ENCODE data around the gene SLC33A1. TPM values are rescaled to one million over a fixed set of nuclear protein-coding genes. Genes with fewer than 3 reads are reported as not detected.

The SLC33A1 gene
- total and polyA plus RNA-seq, 2 of the 13 experiments (the other 11 are each of a cell fraction or from before 2014, with no cell fraction given), result 20.0 to 32.1 TPM

DNA sequence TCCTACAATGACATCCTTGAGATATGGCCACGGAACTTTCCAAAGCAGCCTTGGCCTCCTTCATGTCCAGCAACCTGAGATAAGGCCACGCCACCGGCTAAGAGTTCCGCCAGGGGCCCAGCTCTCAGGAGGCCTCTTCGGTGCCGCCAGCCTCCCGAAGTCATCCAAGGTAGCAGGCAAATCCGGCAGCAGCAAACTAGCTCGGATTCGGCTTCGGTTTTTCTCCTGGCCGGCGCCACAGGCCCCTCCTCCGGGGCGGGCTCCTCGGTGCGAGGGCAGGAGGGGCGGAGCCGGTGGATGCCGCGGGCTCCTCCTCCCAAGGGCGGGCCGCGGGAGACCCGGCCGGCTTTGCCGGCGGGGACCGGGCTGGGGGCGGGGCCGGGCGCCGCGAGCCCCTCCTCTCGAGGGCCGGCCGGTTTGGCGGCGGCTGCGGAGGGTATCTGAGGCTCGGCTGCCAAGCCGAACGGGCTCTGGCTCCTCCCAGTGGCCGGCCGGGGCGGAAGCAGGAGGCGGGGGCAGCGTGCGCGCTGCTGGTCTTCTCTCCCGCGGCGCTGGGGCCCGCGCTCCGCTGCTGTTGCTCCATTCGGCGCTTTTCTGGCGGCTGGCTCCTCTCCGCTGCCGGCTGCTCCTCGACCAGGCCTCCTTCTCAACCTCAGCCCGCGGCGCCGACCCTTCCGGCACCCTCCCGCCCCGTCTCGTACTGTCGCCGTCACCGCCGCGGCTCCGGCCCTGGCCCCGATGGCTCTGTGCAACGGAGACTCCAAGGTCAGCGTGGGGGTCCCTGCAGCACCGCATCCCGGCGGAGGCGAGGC is 16.1 kb upstream of the SLC33A1 start, which contains the start of gene GMPS (continued):
- TF ChIP-seq, protein P1, sequence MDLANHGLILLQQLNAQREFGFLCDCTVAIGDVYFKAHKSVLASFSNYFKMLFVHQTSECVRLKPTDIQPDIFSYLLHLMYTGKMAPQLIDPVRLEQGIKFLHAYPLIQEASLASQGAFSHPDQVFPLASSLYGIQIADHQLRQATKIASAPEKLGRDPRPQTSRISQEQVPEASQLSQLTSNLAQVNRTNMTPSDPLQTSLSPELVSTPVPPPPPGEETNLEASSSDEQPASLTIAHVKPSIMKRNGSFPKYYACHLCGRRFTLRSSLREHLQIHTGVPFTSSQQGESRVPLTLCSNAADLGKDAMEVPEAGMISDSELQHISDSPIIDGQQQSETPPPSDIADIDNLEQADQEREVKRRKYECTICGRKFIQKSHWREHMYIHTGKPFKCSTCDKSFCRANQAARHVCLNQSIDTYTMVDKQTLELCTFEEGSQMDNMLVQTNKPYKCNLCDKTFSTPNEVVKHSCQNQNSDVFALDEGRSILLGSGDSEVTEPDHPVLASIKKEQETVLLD (CRISPR knock-in tag; IDR thresholded peaks at IDR 0.05; ENCODE audit: low read depth), result no peak; the same call in none of the 2 replicates
- TF ChIP-seq ZFP36 (IDR thresholded peaks at IDR 0.05; ENCODE audit: borderline replicate concordance, low read depth, low read length, partially characterized antibody) (no peak), ZNF432 (CRISPR knock-in tag; IDR thresholded peaks at IDR 0.05; ENCODE audit: borderline replicate concordance) (no peak), ZFP90 (CRISPR knock-in tag; IDR thresholded peaks at IDR 0.05; ENCODE audit: borderline replicate concordance) (no peak), ZNF329 (CRISPR knock-in tag; IDR thresholded peaks at IDR 0.05; ENCODE audit: low read depth) (no peak), RBM39 (IDR thresholded peaks at IDR 0.05; ENCODE audit: low read depth, low read length, poor library complexity, severe bottlenecking) (peak; percentile 21), KDM1A (CRISPR knock-in tag; IDR thresholded peaks at IDR 0.05) (no peak), CC2D1A (CRISPR knock-in tag; IDR thresholded peaks at IDR 0.05) (no peak), CBX5 (CRISPR knock-in tag; IDR thresholded peaks at IDR 0.05; ENCODE audit: borderline replicate concordance) (no peak)
- TF ChIP-seq, protein P2, sequence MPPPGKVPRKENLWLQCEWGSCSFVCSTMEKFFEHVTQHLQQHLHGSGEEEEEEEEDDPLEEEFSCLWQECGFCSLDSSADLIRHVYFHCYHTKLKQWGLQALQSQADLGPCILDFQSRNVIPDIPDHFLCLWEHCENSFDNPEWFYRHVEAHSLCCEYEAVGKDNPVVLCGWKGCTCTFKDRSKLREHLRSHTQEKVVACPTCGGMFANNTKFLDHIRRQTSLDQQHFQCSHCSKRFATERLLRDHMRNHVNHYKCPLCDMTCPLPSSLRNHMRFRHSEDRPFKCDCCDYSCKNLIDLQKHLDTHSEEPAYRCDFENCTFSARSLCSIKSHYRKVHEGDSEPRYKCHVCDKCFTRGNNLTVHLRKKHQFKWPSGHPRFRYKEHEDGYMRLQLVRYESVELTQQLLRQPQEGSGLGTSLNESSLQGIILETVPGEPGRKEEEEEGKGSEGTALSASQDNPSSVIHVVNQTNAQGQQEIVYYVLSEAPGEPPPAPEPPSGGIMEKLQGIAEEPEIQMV (CRISPR knock-in tag; IDR thresholded peaks at IDR 0.05; ENCODE audit: low read depth), result peak; percentile 65; the same call in 1 of the 2 replicates
- TF ChIP-seq, protein P3, sequence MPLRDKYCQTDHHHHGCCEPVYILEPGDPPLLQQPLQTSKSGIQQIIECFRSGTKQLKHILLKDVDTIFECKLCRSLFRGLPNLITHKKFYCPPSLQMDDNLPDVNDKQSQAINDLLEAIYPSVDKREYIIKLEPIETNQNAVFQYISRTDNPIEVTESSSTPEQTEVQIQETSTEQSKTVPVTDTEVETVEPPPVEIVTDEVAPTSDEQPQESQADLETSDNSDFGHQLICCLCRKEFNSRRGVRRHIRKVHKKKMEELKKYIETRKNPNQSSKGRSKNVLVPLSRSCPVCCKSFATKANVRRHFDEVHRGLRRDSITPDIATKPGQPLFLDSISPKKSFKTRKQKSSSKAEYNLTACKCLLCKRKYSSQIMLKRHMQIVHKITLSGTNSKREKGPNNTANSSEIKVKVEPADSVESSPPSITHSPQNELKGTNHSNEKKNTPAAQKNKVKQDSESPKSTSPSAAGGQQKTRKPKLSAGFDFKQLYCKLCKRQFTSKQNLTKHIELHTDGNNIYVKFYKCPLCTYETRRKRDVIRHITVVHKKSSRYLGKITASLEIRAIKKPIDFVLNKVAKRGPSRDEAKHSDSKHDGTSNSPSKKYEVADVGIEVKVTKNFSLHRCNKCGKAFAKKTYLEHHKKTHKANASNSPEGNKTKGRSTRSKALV (CRISPR knock-in tag; IDR thresholded peaks at IDR 0.05), result no peak
- TF ChIP-seq, protein P4, sequence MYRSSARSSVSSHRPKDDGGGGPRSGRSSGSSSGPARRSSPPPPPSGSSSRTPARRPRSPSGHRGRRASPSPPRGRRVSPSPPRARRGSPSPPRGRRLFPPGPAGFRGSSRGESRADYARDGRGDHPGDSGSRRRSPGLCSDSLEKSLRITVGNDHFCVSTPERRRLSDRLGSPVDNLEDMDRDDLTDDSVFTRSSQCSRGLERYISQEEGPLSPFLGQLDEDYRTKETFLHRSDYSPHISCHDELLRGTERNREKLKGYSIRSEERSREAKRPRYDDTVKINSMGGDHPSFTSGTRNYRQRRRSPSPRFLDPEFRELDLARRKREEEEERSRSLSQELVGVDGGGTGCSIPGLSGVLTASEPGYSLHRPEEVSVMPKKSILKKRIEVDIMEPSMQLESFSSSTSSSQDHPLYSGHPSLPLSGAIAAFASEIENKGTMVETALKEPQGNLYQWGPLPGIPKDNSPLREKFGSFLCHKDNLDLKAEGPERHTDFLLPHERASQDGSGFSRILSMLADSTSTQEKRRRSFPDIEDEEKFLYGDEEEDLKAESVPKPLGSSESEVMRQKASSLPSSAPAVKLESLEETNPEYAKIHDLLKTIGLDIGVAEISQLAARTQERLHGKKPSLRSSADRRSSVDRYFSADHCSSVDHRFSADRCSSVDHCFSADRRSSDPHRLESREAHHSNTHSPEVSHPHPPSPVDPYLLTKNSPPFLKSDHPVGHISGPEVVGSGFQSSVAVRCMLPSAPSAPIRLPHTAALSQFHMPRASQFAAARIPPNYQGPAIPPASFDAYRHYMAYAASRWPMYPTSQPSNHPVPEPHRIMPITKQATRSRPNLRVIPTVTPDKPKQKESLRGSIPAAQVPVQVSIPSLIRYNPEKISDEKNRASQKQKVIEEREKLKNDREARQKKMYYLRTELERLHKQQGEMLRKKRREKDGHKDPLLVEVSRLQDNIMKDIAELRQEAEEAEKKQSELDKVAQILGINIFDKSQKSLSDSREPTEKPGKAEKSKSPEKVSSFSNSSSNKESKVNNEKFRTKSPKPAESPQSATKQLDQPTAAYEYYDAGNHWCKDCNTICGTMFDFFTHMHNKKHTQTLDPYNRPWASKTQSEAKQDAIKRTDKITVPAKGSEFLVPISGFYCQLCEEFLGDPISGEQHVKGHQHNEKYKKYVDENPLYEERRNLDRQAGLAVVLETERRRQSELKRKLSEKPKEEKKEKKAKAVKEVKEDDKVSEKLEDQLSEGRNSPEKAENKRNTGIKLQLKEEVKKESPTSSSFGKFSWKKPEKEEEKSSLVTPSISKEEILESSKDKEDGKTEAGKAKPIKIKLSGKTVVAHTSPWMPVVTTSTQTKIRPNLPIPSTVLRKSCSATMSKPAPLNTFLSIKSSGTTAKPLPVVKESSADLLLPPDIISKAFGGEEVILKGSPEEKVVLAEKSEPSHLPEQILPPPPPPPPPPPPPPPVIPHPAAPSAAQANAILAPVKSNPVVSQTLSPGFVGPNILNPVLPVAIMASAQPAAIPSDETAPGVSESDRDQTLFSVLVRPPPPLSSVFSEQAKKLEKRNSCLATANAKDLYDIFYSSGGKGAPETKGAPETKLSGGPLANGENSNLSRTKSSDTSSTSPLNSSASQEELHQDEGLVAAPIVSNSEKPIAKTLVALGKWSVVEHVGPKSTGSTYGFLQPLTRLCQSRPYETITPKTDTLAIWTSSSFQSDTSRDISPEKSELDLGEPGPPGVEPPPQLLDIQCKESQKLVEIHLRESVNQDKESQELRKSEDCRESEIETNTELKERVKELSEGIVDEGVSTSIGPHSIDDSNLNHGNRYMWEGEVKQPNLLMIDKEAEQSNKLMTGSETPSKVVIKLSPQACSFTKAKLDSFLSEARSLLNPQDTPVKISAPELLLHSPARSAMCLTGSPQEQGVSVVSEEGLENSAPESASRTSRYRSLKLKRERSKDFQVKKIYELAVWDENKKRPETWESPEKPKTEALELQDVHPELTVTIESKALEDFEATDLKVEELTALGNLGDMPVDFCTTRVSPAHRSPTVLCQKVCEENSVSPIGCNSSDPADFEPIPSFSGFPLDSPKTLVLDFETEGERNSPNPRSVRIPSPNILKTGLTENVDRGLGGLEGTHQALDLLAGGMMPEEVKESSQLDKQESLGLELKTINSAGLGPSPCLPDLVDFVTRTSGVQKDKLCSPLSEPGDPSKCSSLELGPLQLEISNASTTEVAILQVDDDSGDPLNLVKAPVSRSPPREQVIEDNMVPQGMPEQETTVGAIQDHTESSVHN (CRISPR knock-in tag; IDR thresholded peaks at IDR 0.05), result no peak
